Karpas-422 (cell line): ENCODE data around the gene ZNF148. TPM values are rescaled to one million over a fixed set of nuclear protein-coding genes. Genes with fewer than 3 reads are reported as not detected.
A peak's percentile ranks its signal among the peaks of the same experiment; 100 is the strongest.
"Not testable (repeated sequence)": the region's sequence is repeated elsewhere in the genome, so short reads cannot be mapped to it uniquely, and the experiment has no call there.

ENCODE experiments used
- DNase-seq: peaks from one replicate; pipeline ENCODE4 v3.0.0-alpha.2; 2015
- H2AFZ ChIP-seq: fragments of 200-600 bp; sonication (generic); 2 replicates; pipeline ENCODE4 v1.6.1; 2014; ENCODE audit warnings: antibody characterized with exemption, low read length, mixed read lengths
- H3K27ac ChIP-seq: fragments of 200-600 bp; sonication (generic); 2 replicates; pipeline ENCODE4 v1.5.1; 2014; ENCODE audit warnings: mild to moderate bottlenecking, low read length, moderate library complexity
- H3K27me3 ChIP-seq: fragments of 200-600 bp; sonication (generic); 2 replicates; pipeline ENCODE4 v1.6.1; 2014; ENCODE audit warnings: low read length, mixed read lengths
- H3K36me3 ChIP-seq: fragments of 200-600 bp; sonication (generic); 2 replicates; pipeline ENCODE4 v1.6.1; 2014; ENCODE audit warnings: low read length, mixed read lengths; ENCODE audit not compliant: insufficient read depth
- H3K4me1 ChIP-seq: fragments of 200-600 bp; sonication (generic); 2 replicates; pipeline ENCODE4 v1.6.1; 2014; ENCODE audit warnings: mild to moderate bottlenecking, low read length, mixed read lengths
- H3K4me2 ChIP-seq: fragments of 200-600 bp; sonication (generic); 2 replicates; pipeline ENCODE4 v1.6.1; 2014; ENCODE audit warnings: low read length, low read depth, mild to moderate bottlenecking; ENCODE audit not compliant: poor library complexity, severe bottlenecking
- H3K4me3 ChIP-seq: fragments of 200-600 bp; sonication (generic); 2 replicates; pipeline ENCODE4 v1.5.1; 2014; ENCODE audit warnings: mild to moderate bottlenecking, antibody characterized with exemption, low read length, mixed read lengths
- H3K79me2 ChIP-seq: fragments of 200-600 bp; sonication (generic); 2 replicates; pipeline ENCODE4 v1.6.1; 2014; ENCODE audit warnings: mild to moderate bottlenecking, low read length, mixed read lengths
- H3K9ac ChIP-seq: fragments of 200-600 bp; sonication (generic); 2 replicates; pipeline ENCODE4 v1.6.0; 2014; ENCODE audit warnings: low read length
- H3K9me2 ChIP-seq: fragments of 200-600 bp; sonication (generic), shearing (Covaris generic); replicated peaks from 2 replicates; pipeline ENCODE4 v1.6.0; 2014; ENCODE audit warnings: mild to moderate bottlenecking, low read length, moderate library complexity; ENCODE audit not compliant: insufficient read depth
- H3K9me3 ChIP-seq: fragments of 300-700, 200-600 bp; sonication (generic); 2 replicates; pipeline ENCODE4 v1.6.1; 2014; ENCODE audit warnings: low read length, mixed read lengths
- H4K20me1 ChIP-seq: fragments of 200-600 bp; sonication (generic); 2 replicates; pipeline ENCODE4 v1.6.1; 2014; ENCODE audit warnings: mild to moderate bottlenecking, antibody characterized with exemption, low read length, low read depth; ENCODE audit not compliant: insufficient read depth
- total RNA-seq: library from RNA; depleted of rRNA; stranded (reverse); fragments of >200 nt; shearing (Covaris generic); gene quantifications from 2 replicates; pipeline ENCODE4 v1.2.3, GENCODE V29; 2014; ENCODE audit warnings: low replicate concordance

ZNF148 gene
- total RNA-seq, 1 experiment from 2014 or later = 53.8 TPM

- peaks cover 100% of the 10 kb centered on the region for H3K79me2 ChIP-seq
- peak overlapping the region; percentile 3 for H3K4me2 ChIP-seq
These were observed 23.2 kb downstream of the ZNF148 start for GRCh38 chr3:125351814-125352456.

GRCh38 chr3:125351152-125351551, 24.0 kb downstream of the ZNF148 start:
- Histone ChIP-seq H3K9ac (no peak overlapping the region), H3K79me2 (peaks cover 100% of the 10 kb centered on the region), H2AFZ (no peak overlapping the region), H3K9me2 (no peaks in the 10 kb centered on the region), H3K4me3 (no peak overlapping the region), H4K20me1 (no peaks in the 10 kb centered on the region), H3K27ac (no peak overlapping the region), H3K9me3 (peaks cover 3% of the 10 kb centered on the region; the same call in 1 of the 2 replicates), H3K36me3 (peaks cover 30% of the 10 kb centered on the region), H3K4me1 (peaks cover 48% of the 10 kb centered on the region), H3K27me3 (no peaks in the 10 kb centered on the region), H3K4me2 (no peak overlapping the region)
- no peak for DNase-seq

More at GRCh38 chr3:125351814-125352456, 23.2 kb downstream of the ZNF148 start:
- Histone ChIP-seq H3K4me3 (no peak overlapping the region), H2AFZ (no peak overlapping the region), H3K4me1 (peaks cover 55% of the 10 kb centered on the region), H3K9me2 (no peaks in the 10 kb centered on the region), H4K20me1 (no peaks in the 10 kb centered on the region), H3K27me3 (no peaks in the 10 kb centered on the region), H3K9ac (no peak overlapping the region), H3K9me3 (no peaks in the 10 kb centered on the region), H3K27ac (peak overlapping the region; percentile 48; the same call in 1 of the 2 replicates), H3K36me3 (peaks cover 30% of the 10 kb centered on the region)
- DNase-seq = no peak

DNA sequence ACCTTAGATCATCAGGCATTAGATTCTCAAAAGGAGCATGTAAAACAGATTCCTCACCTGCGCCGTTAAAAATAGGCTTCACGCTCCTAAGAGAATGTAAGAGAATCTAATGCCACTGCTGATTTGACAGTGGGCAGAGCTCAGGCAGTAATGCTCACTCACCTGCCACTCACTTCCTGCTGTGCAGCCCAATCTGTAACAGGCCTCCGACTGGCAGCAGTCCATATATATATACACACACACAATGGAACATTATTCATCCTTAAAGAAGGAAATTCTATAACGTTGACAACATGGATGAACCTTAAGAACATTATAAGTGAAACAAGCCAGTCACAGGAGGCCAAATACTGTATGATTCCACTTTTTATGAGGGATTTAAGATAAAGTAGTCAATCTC, 24.5 kb downstream of the ZNF148 start:
- no peak overlapping the region for H3K27ac ChIP-seq
- no peaks in the 10 kb centered on the region for H3K9me2 ChIP-seq
- H3K4me3 ChIP-seq = no peak overlapping the region
- DNase-seq = no peak
- peaks cover 43% of the 10 kb centered on the region for H3K4me1 ChIP-seq
- H4K20me1 ChIP-seq = no peaks in the 10 kb centered on the region
- H3K4me2 ChIP-seq = no peak overlapping the region
- H3K9me3 ChIP-seq = peaks cover 6% of the 10 kb centered on the region; the same call in 1 of the 2 replicates
- peaks cover 34% of the 10 kb centered on the region for H3K36me3 ChIP-seq
- no peaks in the 10 kb centered on the region for H3K27me3 ChIP-seq
- H3K9ac ChIP-seq = no peak overlapping the region
- H3K79me2 ChIP-seq = peaks cover 100% of the 10 kb centered on the region
- H2AFZ ChIP-seq = no peak overlapping the region

DNA sequence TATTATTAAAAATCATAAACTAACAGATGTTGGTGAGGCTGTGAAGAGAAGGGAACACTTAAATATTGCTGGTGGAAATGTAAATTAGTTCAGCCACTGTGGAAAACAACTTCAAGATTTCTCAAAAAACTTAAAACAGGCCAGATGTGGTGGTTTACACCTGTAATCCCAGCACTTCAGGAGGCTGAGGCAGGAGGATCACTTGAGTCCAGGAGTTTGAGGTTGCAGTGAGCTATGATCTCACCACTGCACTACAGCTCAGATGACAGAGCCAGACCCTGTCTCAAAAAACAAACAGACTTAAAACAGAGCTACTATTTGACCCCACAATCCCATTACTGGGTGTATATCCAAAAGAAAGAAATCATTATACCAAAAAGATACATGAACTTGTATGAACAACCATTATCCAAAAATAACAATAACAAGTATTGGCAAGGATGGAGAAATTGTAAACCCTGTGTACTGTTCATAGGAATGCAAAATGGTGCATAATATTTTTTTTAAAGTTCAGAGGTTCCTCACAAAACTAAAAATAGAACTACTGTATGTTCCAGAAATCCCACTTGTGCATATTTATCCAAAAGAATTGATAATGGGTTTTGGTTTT, 25.5 kb downstream of the ZNF148 start:
- H3K36me3 ChIP-seq = peaks cover 37% of the 10 kb centered on the region
- H3K4me3 ChIP-seq = no peak overlapping the region
- H3K9me3 ChIP-seq = peaks cover 8% of the 10 kb centered on the region; the same call in 1 of the 2 replicates
- H3K27ac ChIP-seq = no peak overlapping the region
- H3K27me3 ChIP-seq = no peaks in the 10 kb centered on the region
- peaks cover 100% of the 10 kb centered on the region for H3K79me2 ChIP-seq
- no peak overlapping the region for H3K4me2 ChIP-seq
- H4K20me1 ChIP-seq = no peaks in the 10 kb centered on the region
- no peak overlapping the region for H2AFZ ChIP-seq
- no peak overlapping the region for H3K9ac ChIP-seq
- H3K4me1 ChIP-seq = peaks cover 33% of the 10 kb centered on the region
- H3K9me2 ChIP-seq = no peaks in the 10 kb centered on the region
- DNase-seq = no peak

GRCh38 chr3:125349055-125349454, 26.1 kb downstream of the ZNF148 start:
- Histone ChIP-seq H3K36me3 (peaks cover 40% of the 10 kb centered on the region), H3K79me2 (peaks cover 100% of the 10 kb centered on the region), H3K4me1 (peaks cover 28% of the 10 kb centered on the region), H3K9ac (no peak overlapping the region), H3K9me2 (no peaks in the 10 kb centered on the region), H3K9me3 (peaks cover 12% of the 10 kb centered on the region; the same call in 1 of the 2 replicates), H3K27ac (no peak overlapping the region), H3K27me3 (no peaks in the 10 kb centered on the region), H4K20me1 (no peaks in the 10 kb centered on the region), H2AFZ (no peak overlapping the region), H3K4me3 (no peak overlapping the region), H3K4me2 (no peak overlapping the region)
- no peak for DNase-seq

- not testable (repeated sequence) for H3K4me2 ChIP-seq, DNase-seq, H3K27ac ChIP-seq, H3K9me2 ChIP-seq, H2AFZ ChIP-seq, H3K4me3 ChIP-seq, H3K4me1 ChIP-seq, H4K20me1 ChIP-seq, H3K27me3 ChIP-seq, H3K9ac ChIP-seq
- Histone ChIP-seq H3K9me3 (peaks cover 17% of the 10 kb centered on the region; the same call in 1 of the 2 replicates), H3K36me3 (peaks cover 21% of the 10 kb centered on the region), H3K79me2 (peaks cover 100% of the 10 kb centered on the region)
These were observed 31.8 kb downstream of the ZNF148 start for GRCh38 chr3:125343367-125343766.

DNA sequence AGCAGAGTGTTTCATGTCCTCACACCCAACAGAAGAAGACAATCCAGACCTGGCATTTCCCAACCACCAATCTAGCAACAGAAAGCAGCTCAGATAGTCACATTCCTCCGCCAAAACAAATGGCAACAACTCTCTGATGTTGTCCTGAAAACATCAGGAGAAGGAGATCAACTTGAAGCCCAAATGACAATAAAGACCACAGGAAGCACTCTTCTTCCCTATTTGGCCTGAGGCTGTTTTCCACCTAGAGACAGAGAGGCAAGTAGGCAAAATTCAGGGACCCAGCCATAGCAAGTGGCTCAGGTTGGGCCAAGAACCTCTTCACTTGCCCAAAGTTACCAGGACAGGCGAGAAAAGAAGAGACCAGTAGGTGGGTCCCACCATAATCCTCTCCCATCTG, 35.0 kb downstream of the ZNF148 start:
- Histone ChIP-seq H3K4me1 (no peaks in the 10 kb centered on the region), H4K20me1 (no peaks in the 10 kb centered on the region; the same call in 1 of the 2 replicates), H3K27me3 (no peaks in the 10 kb centered on the region), H3K36me3 (peaks cover 14% of the 10 kb centered on the region), H3K4me3 (no peak overlapping the region), H2AFZ (no peak overlapping the region), H3K79me2 (peaks cover 100% of the 10 kb centered on the region), H3K9ac (no peak overlapping the region), H3K9me2 (no peaks in the 10 kb centered on the region), H3K9me3 (peaks cover 10% of the 10 kb centered on the region; the same call in 1 of the 2 replicates), H3K4me2 (no peak overlapping the region), H3K27ac (no peak overlapping the region)
- DNase-seq = no peak

- no peaks in the 10 kb centered on the region for H3K4me1 ChIP-seq
- H3K27ac ChIP-seq = no peak overlapping the region
- H3K79me2 ChIP-seq = peaks cover 100% of the 10 kb centered on the region
These were observed 37.6 kb downstream of the ZNF148 start for GRCh38 chr3:125337506-125337905.

More at GRCh38 chr3:125337506-125337905, 37.6 kb downstream of the ZNF148 start:
- no peak overlapping the region for H3K9ac ChIP-seq
- no peak overlapping the region for H2AFZ ChIP-seq
- no peak overlapping the region for H3K4me3 ChIP-seq
- no peaks in the 10 kb centered on the region for H3K27me3 ChIP-seq
- H3K4me2 ChIP-seq = no peak overlapping the region
- peaks cover 6% of the 10 kb centered on the region; the same call in 1 of the 2 replicates for H3K36me3 ChIP-seq
- DNase-seq = no peak
- no peaks in the 10 kb centered on the region; the same call in 1 of the 2 replicates for H4K20me1 ChIP-seq
- peaks cover 6% of the 10 kb centered on the region; the same call in 1 of the 2 replicates for H3K9me3 ChIP-seq
- no peaks in the 10 kb centered on the region for H3K9me2 ChIP-seq
